ENCODE measurements around the gene PAK5. TPM values are rescaled to one million over a fixed set of nuclear protein-coding genes. Genes with fewer than 3 reads are reported as not detected.

PAK5 gene
- total RNA-seq, 1 donor from 2014 or later: 0.16 TPM

DNA sequence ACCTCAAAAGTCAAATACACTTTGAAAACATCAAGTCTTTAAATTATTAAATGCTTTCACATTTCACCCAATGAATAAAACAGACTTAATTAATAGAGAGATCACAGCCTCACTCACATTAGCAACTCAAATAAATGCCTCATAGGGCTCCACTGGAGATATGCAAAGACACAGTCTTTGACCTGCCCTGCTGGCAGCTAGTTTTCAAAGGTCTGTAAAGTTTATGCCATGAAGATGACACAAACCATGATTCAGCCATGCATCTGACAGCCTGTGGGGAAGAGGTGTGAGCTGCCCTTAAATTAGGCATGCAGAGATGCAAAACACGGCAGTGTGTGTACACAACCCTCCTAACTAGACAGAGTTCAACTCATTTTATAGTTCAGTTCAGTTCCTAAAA, 83.6 kb downstream of the PAK5 start:
- H3K79me2 ChIP-seq (ENCODE audit: insufficient read depth, low read length): no peaks in the 10 kb centered on the region
- H3K27ac Mint-ChIP-seq (ENCODE audit: unreplicated experiment): no peak overlapping the region
- H3K36me3 Mint-ChIP-seq (ENCODE audit: low read depth, unreplicated experiment): no peaks in the 10 kb centered on the region
- H3K27ac ChIP-seq (ENCODE audit: low read depth, low read length): no peak overlapping the region
- H3K9me3 ChIP-seq (ENCODE audit: insufficient read depth, low read depth, low read length): no peaks in the 10 kb centered on the region
- peaks cover 2% of the 10 kb centered on the region for H3K27me3 Mint-ChIP-seq (ENCODE audit: low read depth, unreplicated experiment)
- H3K4me1 ChIP-seq (ENCODE audit: insufficient read depth, low read length): no peaks in the 10 kb centered on the region
- H2AFZ ChIP-seq (ENCODE audit: low read depth, low read length): no peak overlapping the region
- H3K9me3 Mint-ChIP-seq (ENCODE audit: unreplicated experiment): no peaks in the 10 kb centered on the region
- TF ChIP-seq, protein P1, sequence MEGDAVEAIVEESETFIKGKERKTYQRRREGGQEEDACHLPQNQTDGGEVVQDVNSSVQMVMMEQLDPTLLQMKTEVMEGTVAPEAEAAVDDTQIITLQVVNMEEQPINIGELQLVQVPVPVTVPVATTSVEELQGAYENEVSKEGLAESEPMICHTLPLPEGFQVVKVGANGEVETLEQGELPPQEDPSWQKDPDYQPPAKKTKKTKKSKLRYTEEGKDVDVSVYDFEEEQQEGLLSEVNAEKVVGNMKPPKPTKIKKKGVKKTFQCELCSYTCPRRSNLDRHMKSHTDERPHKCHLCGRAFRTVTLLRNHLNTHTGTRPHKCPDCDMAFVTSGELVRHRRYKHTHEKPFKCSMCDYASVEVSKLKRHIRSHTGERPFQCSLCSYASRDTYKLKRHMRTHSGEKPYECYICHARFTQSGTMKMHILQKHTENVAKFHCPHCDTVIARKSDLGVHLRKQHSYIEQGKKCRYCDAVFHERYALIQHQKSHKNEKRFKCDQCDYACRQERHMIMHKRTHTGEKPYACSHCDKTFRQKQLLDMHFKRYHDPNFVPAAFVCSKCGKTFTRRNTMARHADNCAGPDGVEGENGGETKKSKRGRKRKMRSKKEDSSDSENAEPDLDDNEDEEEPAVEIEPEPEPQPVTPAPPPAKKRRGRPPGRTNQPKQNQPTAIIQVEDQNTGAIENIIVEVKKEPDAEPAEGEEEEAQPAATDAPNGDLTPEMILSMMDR (IDR thresholded peaks at IDR 0.05; ENCODE audit: insufficient read depth, low read depth, low read length): no peak
- no peak for TF ChIP-seq EZH2 (IDR thresholded peaks at IDR 0.05; ENCODE audit: insufficient read depth, low read length)
- H3K4me3 ChIP-seq (ENCODE audit: insufficient read depth, low read depth, low read length): no peak overlapping the region
- H3K9ac ChIP-seq (ENCODE audit: low read length): no peak overlapping the region
- no peak overlapping the region for H3K4me3 Mint-ChIP-seq (ENCODE audit: unreplicated experiment)
- FAIRE-seq (no peak), DNase-seq (ENCODE audit: low read depth) (no peak)
- H3K36me3 ChIP-seq (ENCODE audit: insufficient read depth, low read length): no peaks in the 10 kb centered on the region
- H3K27me3 ChIP-seq (ENCODE audit: insufficient read depth, low read length): no peaks in the 10 kb centered on the region
- no peaks in the 10 kb centered on the region for H3K4me1 Mint-ChIP-seq (ENCODE audit: low read depth, unreplicated experiment)
- H3K4me2 ChIP-seq (ENCODE audit: low read length): no peak overlapping the region
- H4K20me1 ChIP-seq (ENCODE audit: insufficient read depth, low read length): no peaks in the 10 kb centered on the region

DNA sequence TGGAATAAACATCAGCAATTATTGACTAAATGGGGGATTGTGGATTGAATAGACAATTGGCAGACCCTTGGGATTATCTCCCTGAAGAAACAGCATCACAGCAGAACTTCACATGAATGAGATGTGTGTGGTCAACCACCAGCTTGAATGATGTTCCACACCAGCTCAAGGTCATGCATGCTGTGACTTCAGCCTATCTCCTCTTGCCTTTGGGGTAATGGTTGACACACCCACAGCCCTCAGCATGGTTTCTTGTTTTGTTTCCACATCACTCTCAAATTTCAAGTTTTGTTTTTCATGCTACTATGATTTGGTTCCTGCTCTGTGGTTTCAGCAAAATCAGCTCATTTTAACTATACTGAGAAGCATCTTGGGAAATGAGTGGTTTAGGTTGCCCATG, 94.3 kb downstream of the PAK5 start:
- no peak for DNase-seq (ENCODE audit: low read depth)
- Histone ChIP-seq H2AFZ (ENCODE audit: low read depth, low read length) (no peak overlapping the region), H3K9me3 (ENCODE audit: insufficient read depth, low read depth, low read length) (no peaks in the 10 kb centered on the region), H3K27me3 (ENCODE audit: insufficient read depth, low read length) (no peaks in the 10 kb centered on the region), H3K27ac (ENCODE audit: low read depth, low read length) (no peak overlapping the region), H3K79me2 (ENCODE audit: insufficient read depth, low read length) (no peaks in the 10 kb centered on the region), H3K4me1 (ENCODE audit: insufficient read depth, low read length) (no peaks in the 10 kb centered on the region), H3K4me3 (ENCODE audit: insufficient read depth, low read depth, low read length) (no peak overlapping the region), H3K36me3 (ENCODE audit: insufficient read depth, low read length) (no peaks in the 10 kb centered on the region), H3K4me2 (ENCODE audit: low read length) (no peak overlapping the region), H4K20me1 (ENCODE audit: insufficient read depth, low read length) (no peaks in the 10 kb centered on the region), H3K9ac (ENCODE audit: low read length) (no peak overlapping the region)
- TF ChIP-seq, protein P1 (IDR thresholded peaks at IDR 0.05; ENCODE audit: insufficient read depth, low read depth, low read length): no peak
- no peak for TF ChIP-seq EZH2 (IDR thresholded peaks at IDR 0.05; ENCODE audit: insufficient read depth, low read length)
- Mint-ChIP-seq H3K4me3 (ENCODE audit: unreplicated experiment) (no peak overlapping the region), H3K27ac (ENCODE audit: unreplicated experiment) (no peak overlapping the region), H3K27me3 (ENCODE audit: low read depth, unreplicated experiment) (no peaks in the 10 kb centered on the region), H3K9me3 (ENCODE audit: unreplicated experiment) (peaks cover 4% of the 10 kb centered on the region), H3K36me3 (ENCODE audit: low read depth, unreplicated experiment) (no peaks in the 10 kb centered on the region), H3K4me1 (ENCODE audit: low read depth, unreplicated experiment) (no peaks in the 10 kb centered on the region)
- FAIRE-seq: no peak

DNA sequence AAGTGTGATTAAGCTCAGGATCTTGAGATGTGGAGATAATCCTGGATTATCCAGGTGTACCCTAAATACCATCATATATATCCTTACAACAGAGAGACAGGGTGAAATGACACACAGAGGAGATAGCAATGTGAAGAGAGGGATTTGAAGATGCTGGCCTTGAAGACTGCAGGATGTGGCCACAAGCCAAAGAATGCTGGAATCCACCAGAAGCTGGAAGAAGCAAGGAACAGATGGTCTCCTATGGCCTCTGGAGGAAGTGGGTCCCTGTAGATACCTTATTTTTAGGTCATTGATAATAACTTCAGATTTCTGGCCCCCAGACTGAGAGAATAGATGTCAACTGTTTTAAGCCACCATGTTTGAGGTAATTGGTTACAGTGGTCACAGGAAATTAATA, 95.0 kb downstream of the PAK5 start:
- Mint-ChIP-seq H3K27me3 (ENCODE audit: low read depth, unreplicated experiment) (no peaks in the 10 kb centered on the region), H3K9me3 (ENCODE audit: unreplicated experiment) (peaks cover 4% of the 10 kb centered on the region), H3K4me1 (ENCODE audit: low read depth, unreplicated experiment) (no peaks in the 10 kb centered on the region), H3K27ac (ENCODE audit: unreplicated experiment) (no peak overlapping the region), H3K4me3 (ENCODE audit: unreplicated experiment) (no peak overlapping the region), H3K36me3 (ENCODE audit: low read depth, unreplicated experiment) (no peaks in the 10 kb centered on the region)
- Histone ChIP-seq H3K79me2 (ENCODE audit: insufficient read depth, low read length) (no peaks in the 10 kb centered on the region), H3K9ac (ENCODE audit: low read length) (no peak overlapping the region), H3K9me3 (ENCODE audit: insufficient read depth, low read depth, low read length) (no peaks in the 10 kb centered on the region), H2AFZ (ENCODE audit: low read depth, low read length) (no peak overlapping the region), H3K4me1 (ENCODE audit: insufficient read depth, low read length) (no peaks in the 10 kb centered on the region), H4K20me1 (ENCODE audit: insufficient read depth, low read length) (no peaks in the 10 kb centered on the region), H3K27me3 (ENCODE audit: insufficient read depth, low read length) (no peaks in the 10 kb centered on the region), H3K4me3 (ENCODE audit: insufficient read depth, low read depth, low read length) (no peak overlapping the region), H3K4me2 (ENCODE audit: low read length) (no peak overlapping the region), H3K36me3 (ENCODE audit: insufficient read depth, low read length) (no peaks in the 10 kb centered on the region), H3K27ac (ENCODE audit: low read depth, low read length) (no peak overlapping the region)
- FAIRE-seq (no peak), DNase-seq (ENCODE audit: low read depth) (no peak)
- TF ChIP-seq EZH2 (IDR thresholded peaks at IDR 0.05; ENCODE audit: insufficient read depth, low read length): no peak
- TF ChIP-seq, protein P1 (IDR thresholded peaks at IDR 0.05; ENCODE audit: insufficient read depth, low read depth, low read length): no peak
